Panc1 (cell line): ENCODE results near the gene RIT2. TPM values are rescaled to one million over a fixed set of nuclear protein-coding genes. Genes with fewer than 3 reads are reported as not detected.

Source experiments
- ATAC-seq: fragments of 200-7000 bp; cut with Tn5 transposase; 2 replicates; pipeline ENCODE4 v1.9.1; 2020; ENCODE audit warnings: mild to moderate bottlenecking, moderate library complexity
- BruUV-seq: library from RNA; stranded (reverse); fragments of 400-500 nt; replicated peaks from 2 replicates; lab custom pipeline; 2021; lab: Mats Ljungman, UMichigan
- CTCF ChIA-PET: fragments of 300-600 bp; sonication (Branson Sonifier 250); formaldehyde crosslinking; loops from one replicate; lab custom pipeline; 2022; ENCODE audit warnings: antibody characterized with exemption; lab: Charles Lee
- POLR2A ChIA-PET: fragments of 300-600 bp; sonication (Branson Sonifier 250); formaldehyde crosslinking; loops from one replicate; lab custom pipeline; 2022; ENCODE audit warnings: antibody characterized with exemption; lab: Charles Lee
- DNase-seq: peaks from one replicate; pipeline ENCODE4 v3.0.0-alpha.2; 2010; ENCODE audit warnings: low read depth, low spot score
- H3K27ac ChIP-seq: 2 replicates; pipeline ENCODE4 v1.5.1; 2011; ENCODE audit warnings: mild to moderate bottlenecking, low read length, inconsistent platforms
- H3K27me3 ChIP-seq: fragments of 200-500 bp; sonication (Bioruptor generic); 2 replicates; pipeline ENCODE4 v1.6.0; 2014; ENCODE audit warnings: low read length, inconsistent platforms; ENCODE audit not compliant: control insufficient read depth, insufficient read depth
- H3K36me3 ChIP-seq: fragments of 200-500 bp; sonication (Bioruptor generic); 2 replicates; pipeline ENCODE4 v1.5.1; 2014; ENCODE audit warnings: inconsistent platforms, mild to moderate bottlenecking, low read length, moderate library complexity; ENCODE audit not compliant: control insufficient read depth, insufficient read depth
- H3K4me1 ChIP-seq: 2 replicates; pipeline ENCODE4 v1.5.1; 2011; ENCODE audit warnings: inconsistent platforms, mild to moderate bottlenecking, low read length, moderate library complexity; ENCODE audit not compliant: control insufficient read depth, insufficient read depth
- H3K4me3 ChIP-seq, 2 experiments: 2 replicates each; pipeline ENCODE4 v1.5.1; 2011 to 2012; ENCODE audit warnings: low read depth in 2 of 2, low read length in 2 of 2, mild to moderate bottlenecking in 2 of 2, inconsistent platforms in 1 of 2, moderate library complexity in 1 of 2
- H3K9me3 ChIP-seq: fragments of 200-500 bp; sonication (Bioruptor generic); 2 replicates; pipeline ENCODE4 v1.5.1; 2014; ENCODE audit warnings: low read depth, mild to moderate bottlenecking, inconsistent platforms, low read length, moderate library complexity; ENCODE audit not compliant: control insufficient read depth, insufficient read depth
- CTCF ChIP-seq: fragments of 450-650 bp; IDR thresholded peaks from 2 replicates; pipeline ENCODE4 v1.5.1; 2017; ENCODE audit warnings: mild to moderate bottlenecking
- POLR2AphosphoS5 ChIP-seq: IDR thresholded peaks from 2 replicates; pipeline ENCODE4 v1.6.1; 2012; ENCODE audit warnings: mild to moderate bottlenecking, low read depth, low read length, moderate library complexity
- REST ChIP-seq, 2 experiments: IDR thresholded peaks; 2 replicates each; pipeline ENCODE4 v1.6.1; 2011 to 2012; ENCODE audit warnings: low read depth in 2 of 2, control low read depth in 1 of 2, low read length in 1 of 2, mild to moderate bottlenecking in 1 of 2, moderate library complexity in 1 of 2; ENCODE audit not compliant: insufficient read depth in 1 of 2
- SIN3A ChIP-seq: IDR thresholded peaks from 2 replicates; pipeline ENCODE4 v1.6.1; 2012; ENCODE audit warnings: low read depth, mild to moderate bottlenecking, low read length, moderate library complexity, borderline replicate concordance; ENCODE audit not compliant: insufficient read depth
- TCF7L2 ChIP-seq: IDR thresholded peaks from 2 replicates; pipeline ENCODE4 v1.6.1; 2011; ENCODE audit warnings: mild to moderate bottlenecking, low read depth, low read length, inconsistent platforms
- in situ Hi-C: cut with HindIII; loops from 2 replicates; pipeline ENCODE4 v1.10.0; 2016; ENCODE audit warnings: low sequenced_read_pairs, low pct_unique_long_range_greater_than_20kb
- intact Hi-C: fragments of 100-400 bp; cut with micrococcal nuclease; formaldehyde crosslinking; loops from one replicate; pipeline ENCODE4 v1.10.0; 2022; ENCODE audit not compliant: unreplicated experiment
- total RNA-seq: library from RNA; stranded (reverse); gene quantifications from one replicate; pipeline ENCODE4 v1.2.1, GENCODE V29; 2021; ENCODE audit not compliant: unreplicated experiment

Gene RIT2
- total RNA-seq, 1 experiment from 2014 or later: not detected

GRCh38 chr18:42931491-42931890 lies 184.0 kb downstream of the RIT2 start:
- ChIA-PET POLR2A (no interaction called here), CTCF (no interaction called here)
- H3K36me3 ChIP-seq: no peaks in the 10 kb centered on the region
- H3K4me3 ChIP-seq: no peak overlapping the region
- BruUV-seq: no TSS peak
- in situ Hi-C loops (no loop called here), intact Hi-C loops (no loop called here)
- ATAC-seq (no peak), DNase-seq (no peak)
- H3K4me1 ChIP-seq: no peaks in the 10 kb centered on the region
- H3K9me3 ChIP-seq: no peaks in the 10 kb centered on the region
- no peaks in the 10 kb centered on the region for H3K27me3 ChIP-seq
- H3K27ac ChIP-seq: no peak overlapping the region
- TF ChIP-seq POLR2AphosphoS5 (no peak), SIN3A (no peak), REST (IDR thresholded peaks at IDR 0.05; ENCODE audit: insufficient read depth in 1 of 2, low read depth in 2 of 2, low read length in 1 of 2) (no peak), CTCF (no peak), TCF7L2 (no peak)

- BruUV-seq: no TSS peak
- H3K4me3 ChIP-seq: no peak overlapping the region
- no peaks in the 10 kb centered on the region for H3K4me1 ChIP-seq
- POLR2A ChIA-PET: no interaction called here
- in situ Hi-C loops (no loop called here), intact Hi-C loops (no loop called here)
- CTCF ChIA-PET: no interaction called here
- ATAC-seq: no peak
- no peaks in the 10 kb centered on the region for H3K27me3 ChIP-seq
- no peaks in the 10 kb centered on the region for H3K36me3 ChIP-seq
- H3K27ac ChIP-seq: no peak overlapping the region
- H3K9me3 ChIP-seq: no peaks in the 10 kb centered on the region
- DNase-seq: no peak
- TF ChIP-seq POLR2AphosphoS5: no peak
- no peak for TF ChIP-seq SIN3A
- TF ChIP-seq CTCF: no peak
- TF ChIP-seq REST (IDR thresholded peaks at IDR 0.05; ENCODE audit: insufficient read depth in 1 of 2, low read depth in 2 of 2, low read length in 1 of 2): no peak
- TF ChIP-seq TCF7L2: no peak
These were observed 185.6 kb downstream of the RIT2 start for GRCh38 chr18:42929857-42930256.
